ENCODE data around the gene ABCC9.

ABCC9 gene

DNA sequence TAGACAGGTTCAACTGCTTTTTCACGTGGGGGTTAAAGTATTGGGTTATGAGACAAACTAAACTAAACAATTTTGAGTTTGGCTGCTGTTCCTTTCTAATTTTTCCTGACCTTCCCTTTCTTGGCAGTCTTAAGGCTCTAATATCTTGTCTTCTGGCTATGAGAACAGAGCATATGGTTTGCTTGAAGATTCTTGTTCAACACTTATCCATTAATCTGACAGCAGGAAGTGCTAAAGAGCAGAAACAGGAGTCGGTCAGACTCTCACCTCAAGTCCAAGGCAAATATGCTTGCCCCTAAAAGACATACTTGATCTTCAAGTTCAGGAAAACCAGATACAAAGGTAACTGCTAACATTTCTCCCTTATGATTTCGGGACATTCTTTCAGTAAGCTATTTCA, 114.1 kb downstream of the ABCC9 start:
- Histone ChIP-seq H3K27me3 (ENCODE audit: insufficient read depth, poor library complexity, severe bottlenecking) (no peaks in the 10 kb centered on the region), H3K27ac (replicated peaks) (no peak overlapping the region), H3K4me3 (replicated peaks; ENCODE audit: insufficient read depth, low read length) (no peak overlapping the region)
- DNase-seq (ENCODE audit: low read depth in 1 of 2, low spot score in 1 of 2) = no peak
- TF ChIP-seq GABPA (IDR thresholded peaks at IDR 0.05; ENCODE audit: low read depth) (no peak), SPI1 (IDR thresholded peaks at IDR 0.05; ENCODE audit: borderline replicate concordance, low read depth) (no peak), POLR2AphosphoS5 (IDR thresholded peaks at IDR 0.05; ENCODE audit: low read depth) (no peak)
- TF ChIP-seq, protein P1, sequence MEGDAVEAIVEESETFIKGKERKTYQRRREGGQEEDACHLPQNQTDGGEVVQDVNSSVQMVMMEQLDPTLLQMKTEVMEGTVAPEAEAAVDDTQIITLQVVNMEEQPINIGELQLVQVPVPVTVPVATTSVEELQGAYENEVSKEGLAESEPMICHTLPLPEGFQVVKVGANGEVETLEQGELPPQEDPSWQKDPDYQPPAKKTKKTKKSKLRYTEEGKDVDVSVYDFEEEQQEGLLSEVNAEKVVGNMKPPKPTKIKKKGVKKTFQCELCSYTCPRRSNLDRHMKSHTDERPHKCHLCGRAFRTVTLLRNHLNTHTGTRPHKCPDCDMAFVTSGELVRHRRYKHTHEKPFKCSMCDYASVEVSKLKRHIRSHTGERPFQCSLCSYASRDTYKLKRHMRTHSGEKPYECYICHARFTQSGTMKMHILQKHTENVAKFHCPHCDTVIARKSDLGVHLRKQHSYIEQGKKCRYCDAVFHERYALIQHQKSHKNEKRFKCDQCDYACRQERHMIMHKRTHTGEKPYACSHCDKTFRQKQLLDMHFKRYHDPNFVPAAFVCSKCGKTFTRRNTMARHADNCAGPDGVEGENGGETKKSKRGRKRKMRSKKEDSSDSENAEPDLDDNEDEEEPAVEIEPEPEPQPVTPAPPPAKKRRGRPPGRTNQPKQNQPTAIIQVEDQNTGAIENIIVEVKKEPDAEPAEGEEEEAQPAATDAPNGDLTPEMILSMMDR (IDR thresholded peaks at IDR 0.05; ENCODE audit: insufficient read depth, low read length) = no peak
- TF ChIP-seq, protein P2, sequence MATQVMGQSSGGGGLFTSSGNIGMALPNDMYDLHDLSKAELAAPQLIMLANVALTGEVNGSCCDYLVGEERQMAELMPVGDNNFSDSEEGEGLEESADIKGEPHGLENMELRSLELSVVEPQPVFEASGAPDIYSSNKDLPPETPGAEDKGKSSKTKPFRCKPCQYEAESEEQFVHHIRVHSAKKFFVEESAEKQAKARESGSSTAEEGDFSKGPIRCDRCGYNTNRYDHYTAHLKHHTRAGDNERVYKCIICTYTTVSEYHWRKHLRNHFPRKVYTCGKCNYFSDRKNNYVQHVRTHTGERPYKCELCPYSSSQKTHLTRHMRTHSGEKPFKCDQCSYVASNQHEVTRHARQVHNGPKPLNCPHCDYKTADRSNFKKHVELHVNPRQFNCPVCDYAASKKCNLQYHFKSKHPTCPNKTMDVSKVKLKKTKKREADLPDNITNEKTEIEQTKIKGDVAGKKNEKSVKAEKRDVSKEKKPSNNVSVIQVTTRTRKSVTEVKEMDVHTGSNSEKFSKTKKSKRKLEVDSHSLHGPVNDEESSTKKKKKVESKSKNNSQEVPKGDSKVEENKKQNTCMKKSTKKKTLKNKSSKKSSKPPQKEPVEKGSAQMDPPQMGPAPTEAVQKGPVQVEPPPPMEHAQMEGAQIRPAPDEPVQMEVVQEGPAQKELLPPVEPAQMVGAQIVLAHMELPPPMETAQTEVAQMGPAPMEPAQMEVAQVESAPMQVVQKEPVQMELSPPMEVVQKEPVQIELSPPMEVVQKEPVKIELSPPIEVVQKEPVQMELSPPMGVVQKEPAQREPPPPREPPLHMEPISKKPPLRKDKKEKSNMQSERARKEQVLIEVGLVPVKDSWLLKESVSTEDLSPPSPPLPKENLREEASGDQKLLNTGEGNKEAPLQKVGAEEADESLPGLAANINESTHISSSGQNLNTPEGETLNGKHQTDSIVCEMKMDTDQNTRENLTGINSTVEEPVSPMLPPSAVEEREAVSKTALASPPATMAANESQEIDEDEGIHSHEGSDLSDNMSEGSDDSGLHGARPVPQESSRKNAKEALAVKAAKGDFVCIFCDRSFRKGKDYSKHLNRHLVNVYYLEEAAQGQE (IDR thresholded peaks at IDR 0.05; ENCODE audit: insufficient replicate concordance, low read depth) = no peak

DNA sequence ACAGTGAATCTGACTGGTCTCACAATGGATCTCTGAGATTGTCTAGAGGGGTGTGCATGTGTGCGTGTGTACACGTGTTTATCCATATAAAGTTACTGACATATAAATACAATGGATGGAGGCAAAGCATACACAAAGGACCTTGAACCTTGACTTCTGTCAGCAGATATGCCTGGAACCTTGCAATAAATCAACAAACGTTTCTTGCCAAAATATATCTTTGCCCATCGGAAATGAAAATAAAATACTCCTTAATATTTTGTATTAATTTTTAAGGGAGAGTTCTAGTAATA, 114.7 kb downstream of the ABCC9 start:
- H3K27ac ChIP-seq (replicated peaks) = no peak overlapping the region
- H3K27me3 ChIP-seq (ENCODE audit: insufficient read depth, poor library complexity, severe bottlenecking) = no peaks in the 10 kb centered on the region
- H3K4me3 ChIP-seq (replicated peaks; ENCODE audit: insufficient read depth, low read length) = no peak overlapping the region
- TF ChIP-seq SPI1 (IDR thresholded peaks at IDR 0.05; ENCODE audit: borderline replicate concordance, low read depth) (no peak), POLR2AphosphoS5 (IDR thresholded peaks at IDR 0.05; ENCODE audit: low read depth) (no peak), GABPA (IDR thresholded peaks at IDR 0.05; ENCODE audit: low read depth) (no peak)
- TF ChIP-seq, protein P1 (IDR thresholded peaks at IDR 0.05; ENCODE audit: insufficient read depth, low read length) = no peak
- TF ChIP-seq, protein P2 (IDR thresholded peaks at IDR 0.05; ENCODE audit: insufficient replicate concordance, low read depth) = no peak
- no peak for DNase-seq (ENCODE audit: low read depth in 1 of 2, low spot score in 1 of 2)

DNA sequence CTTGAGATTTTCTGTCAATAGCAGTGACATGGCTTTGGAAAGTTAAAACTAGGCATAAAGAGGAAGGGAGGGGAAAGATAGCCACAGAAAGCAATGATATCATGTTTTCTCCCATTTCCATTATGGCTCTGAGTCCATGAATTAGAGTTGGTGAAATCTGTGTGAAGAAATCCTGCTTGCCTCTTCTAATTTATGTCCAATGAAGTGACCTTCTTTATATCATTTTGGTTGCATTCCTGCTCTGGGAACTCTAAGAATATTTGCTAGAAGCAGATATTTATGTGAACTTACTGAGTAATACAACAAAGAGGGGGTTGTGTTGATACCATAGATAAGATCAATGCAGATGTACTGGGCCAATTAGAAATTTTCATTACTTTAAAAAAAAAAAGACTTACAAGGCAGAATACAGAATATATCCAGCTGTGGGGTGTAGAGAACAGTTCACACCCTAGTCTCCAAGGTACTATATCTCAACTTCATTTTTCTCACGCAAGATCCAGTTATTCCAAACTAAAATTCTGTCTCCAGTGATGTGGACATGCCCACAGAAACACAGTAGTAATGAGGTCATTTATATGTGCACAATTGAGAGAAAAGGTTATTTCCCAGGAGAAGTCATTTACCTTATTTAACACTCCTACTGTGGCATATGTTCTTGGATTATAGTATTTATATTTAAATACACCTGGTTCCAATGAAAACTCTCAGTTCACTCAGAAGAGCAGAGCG, 115.2 kb downstream of the ABCC9 start:
- no peak for DNase-seq (ENCODE audit: low read depth in 1 of 2, low spot score in 1 of 2)
- Histone ChIP-seq H3K27ac (replicated peaks) (no peak overlapping the region), H3K4me3 (replicated peaks; ENCODE audit: insufficient read depth, low read length) (no peak overlapping the region), H3K27me3 (ENCODE audit: insufficient read depth, poor library complexity, severe bottlenecking) (no peaks in the 10 kb centered on the region)
- TF ChIP-seq POLR2AphosphoS5 (IDR thresholded peaks at IDR 0.05; ENCODE audit: low read depth) (no peak), GABPA (IDR thresholded peaks at IDR 0.05; ENCODE audit: low read depth) (no peak), SPI1 (IDR thresholded peaks at IDR 0.05; ENCODE audit: borderline replicate concordance, low read depth) (no peak)
- TF ChIP-seq, protein P2 (IDR thresholded peaks at IDR 0.05; ENCODE audit: insufficient replicate concordance, low read depth) = no peak
- TF ChIP-seq, protein P1 (IDR thresholded peaks at IDR 0.05; ENCODE audit: insufficient read depth, low read length) = no peak

Data from HL-60 (cell line).